Measurements from ENCODE around the gene TPT1.

- TF ChIP-seq, protein P1, sequence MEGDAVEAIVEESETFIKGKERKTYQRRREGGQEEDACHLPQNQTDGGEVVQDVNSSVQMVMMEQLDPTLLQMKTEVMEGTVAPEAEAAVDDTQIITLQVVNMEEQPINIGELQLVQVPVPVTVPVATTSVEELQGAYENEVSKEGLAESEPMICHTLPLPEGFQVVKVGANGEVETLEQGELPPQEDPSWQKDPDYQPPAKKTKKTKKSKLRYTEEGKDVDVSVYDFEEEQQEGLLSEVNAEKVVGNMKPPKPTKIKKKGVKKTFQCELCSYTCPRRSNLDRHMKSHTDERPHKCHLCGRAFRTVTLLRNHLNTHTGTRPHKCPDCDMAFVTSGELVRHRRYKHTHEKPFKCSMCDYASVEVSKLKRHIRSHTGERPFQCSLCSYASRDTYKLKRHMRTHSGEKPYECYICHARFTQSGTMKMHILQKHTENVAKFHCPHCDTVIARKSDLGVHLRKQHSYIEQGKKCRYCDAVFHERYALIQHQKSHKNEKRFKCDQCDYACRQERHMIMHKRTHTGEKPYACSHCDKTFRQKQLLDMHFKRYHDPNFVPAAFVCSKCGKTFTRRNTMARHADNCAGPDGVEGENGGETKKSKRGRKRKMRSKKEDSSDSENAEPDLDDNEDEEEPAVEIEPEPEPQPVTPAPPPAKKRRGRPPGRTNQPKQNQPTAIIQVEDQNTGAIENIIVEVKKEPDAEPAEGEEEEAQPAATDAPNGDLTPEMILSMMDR (IDR thresholded peaks at IDR 0.05), result no peak
- no peak for TF ChIP-seq POLR2A (IDR thresholded peaks at IDR 0.05)
Measured at GRCh38 chr13:45299194-45299593, 41.8 kb downstream of the TPT1 start.
